G401.6 (cell line): ENCODE data around the gene WDPCP.
A peak's percentile ranks its signal among the peaks of the same experiment; 100 is the strongest.
"Not testable (repeated sequence)": the region's sequence is repeated elsewhere in the genome, so short reads cannot be mapped to it uniquely, and the experiment has no call there.

Experiments
- FAIRE-seq: peaks from 2 replicates; lab custom pipeline; 2012; peaks lifted over from hg19 to GRCh38; lab: Jason Lieb, UNC

The WDPCP gene

DNA sequence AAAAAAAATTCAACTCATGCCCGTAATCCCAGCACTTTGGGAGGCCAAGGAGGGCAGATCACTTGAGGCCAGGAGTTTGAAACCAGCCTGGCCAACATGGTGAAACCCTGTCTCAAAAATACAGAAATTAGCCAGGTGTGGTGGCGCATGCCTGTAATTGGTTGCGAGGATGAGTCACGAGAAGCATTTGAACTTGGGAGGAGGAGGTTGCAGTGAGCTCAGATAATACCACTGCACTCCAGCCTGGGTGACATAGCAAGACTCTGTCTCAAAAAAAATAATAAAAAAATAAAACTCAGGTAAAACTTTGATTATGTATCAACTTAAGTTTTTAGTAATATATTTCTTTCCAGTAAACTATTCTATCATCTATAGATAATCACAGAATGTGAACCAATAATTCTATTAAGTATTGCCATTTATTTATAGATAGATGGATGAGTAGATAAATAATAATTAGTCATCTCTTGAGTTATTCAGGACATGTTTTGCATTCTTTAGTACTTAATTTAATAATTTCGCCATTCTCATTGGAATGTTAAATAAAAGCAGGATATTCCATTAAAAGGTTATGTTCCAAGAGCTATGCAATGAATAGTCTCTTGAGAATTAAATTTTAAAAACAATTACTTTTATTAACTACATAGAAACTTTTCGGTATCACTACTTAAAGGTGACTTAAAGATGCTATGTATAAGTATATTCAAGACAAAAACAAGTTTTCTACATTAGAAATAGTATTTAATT is 48.7 kb downstream of the WDPCP start:
- no peak for FAIRE-seq

GRCh38 chr2:63538390-63538789 is 49.9 kb downstream of the WDPCP start:
- FAIRE-seq, result no peak

DNA sequence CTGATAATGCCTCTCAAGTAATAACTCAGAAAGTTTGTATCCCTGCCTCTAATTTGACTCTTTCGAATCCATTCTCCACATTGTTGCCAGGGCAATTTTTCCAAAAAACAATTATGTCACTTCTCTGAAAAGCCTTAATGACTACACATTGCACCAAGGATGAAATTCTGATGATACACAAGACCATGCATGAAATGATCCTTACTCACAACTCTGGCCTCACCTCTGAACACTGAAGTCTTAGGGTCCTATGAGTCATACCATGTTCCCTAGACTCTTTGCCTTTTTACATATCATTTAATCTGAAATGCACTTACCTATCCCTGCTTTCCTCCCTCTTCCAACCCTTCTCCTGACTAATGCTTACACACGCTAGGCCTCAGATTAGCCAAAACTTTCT is 51.0 kb downstream of the WDPCP start:
- no peak for FAIRE-seq

DNA sequence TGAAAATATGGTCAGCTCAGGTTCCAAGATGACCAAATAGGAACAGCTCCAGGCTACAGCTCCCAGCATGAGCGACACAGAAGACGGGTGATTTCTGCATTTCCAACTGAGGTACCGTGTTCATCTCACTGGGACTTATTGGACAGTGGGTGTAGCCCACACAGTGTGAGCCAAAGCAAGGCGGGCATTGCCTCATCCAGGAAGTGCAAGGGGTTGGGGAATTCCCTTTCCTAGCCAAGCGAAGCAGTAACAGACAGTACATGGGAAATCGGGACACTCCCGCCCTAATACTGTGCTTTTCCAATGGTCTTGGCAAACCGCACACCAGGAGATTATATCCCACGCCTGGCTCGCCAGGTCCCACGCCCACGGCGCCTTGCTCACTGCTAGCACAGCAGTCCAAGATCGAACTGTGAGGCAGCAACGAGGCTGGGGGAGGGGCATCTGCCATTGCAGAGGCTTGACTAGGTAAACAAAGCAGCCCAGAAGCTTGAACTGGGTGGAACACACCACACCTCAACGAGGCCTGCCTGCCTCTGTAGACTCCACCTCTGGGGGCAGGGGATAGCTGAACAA is 57.5 kb downstream of the WDPCP start:
- FAIRE-seq, result no peak

- FAIRE-seq, result no peak
These were observed 62.4 kb downstream of the WDPCP start for GRCh38 chr2:63525905-63526304.

GRCh38 chr2:63522950-63523349 is 65.3 kb downstream of the WDPCP start:
- FAIRE-seq, result no peak

GRCh38 chr2:63520793-63521192 is 67.5 kb downstream of the WDPCP start:
- no peak for FAIRE-seq

- FAIRE-seq, result no peak
These were observed 73.5 kb downstream of the WDPCP start for GRCh38 chr2:63514781-63515180.

DNA sequence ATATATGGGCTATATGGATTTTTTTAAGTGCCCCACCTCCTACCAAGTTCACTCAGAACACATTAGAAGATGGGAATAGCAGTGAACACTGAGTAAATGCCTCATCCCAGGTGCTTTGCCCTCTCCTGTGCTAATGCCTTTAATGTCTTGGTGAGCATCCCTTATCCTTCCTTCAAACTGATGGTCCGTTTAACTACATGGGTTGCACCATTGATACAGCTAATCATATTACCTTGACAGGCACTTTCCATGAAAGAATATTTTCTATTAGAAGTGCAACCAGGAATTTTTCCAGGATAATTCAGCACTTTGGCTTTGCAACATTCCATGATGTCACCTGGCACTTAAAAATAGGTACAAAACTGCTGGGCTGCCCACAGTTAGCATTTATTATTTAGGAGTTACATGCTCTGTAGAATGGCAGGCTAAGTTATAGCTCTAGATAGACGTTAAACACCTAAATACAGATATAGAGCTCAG is 74.0 kb downstream of the WDPCP start:
- no peak for FAIRE-seq

DNA sequence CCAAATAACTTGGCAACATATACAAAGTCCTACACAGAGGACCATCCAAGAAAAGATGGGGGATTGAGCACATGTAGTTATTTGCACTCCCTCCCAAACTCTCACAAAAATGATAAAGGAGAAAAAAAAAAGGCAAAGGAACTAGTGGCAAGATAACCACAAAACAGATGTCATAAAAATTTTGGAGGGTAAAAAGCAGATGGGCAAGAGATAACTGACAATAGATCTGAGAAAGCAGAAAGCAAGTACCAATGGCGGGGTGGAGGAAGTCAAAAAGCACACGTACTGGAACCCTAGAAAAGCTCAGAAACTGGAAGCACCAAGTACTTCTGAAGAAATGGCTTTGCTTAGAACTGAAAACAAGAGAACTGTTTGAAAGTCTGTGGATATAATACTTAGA is 82.0 kb downstream of the WDPCP start:
- no peak for FAIRE-seq

GRCh38 chr2:63503818-63504217 is 84.5 kb downstream of the WDPCP start:
- FAIRE-seq, result no peak

GRCh38 chr2:63500398-63500797 is 87.9 kb downstream of the WDPCP start:
- no peak for FAIRE-seq

GRCh38 chr2:63497576-63497975 is 90.7 kb downstream of the WDPCP start:
- FAIRE-seq, result no peak

DNA sequence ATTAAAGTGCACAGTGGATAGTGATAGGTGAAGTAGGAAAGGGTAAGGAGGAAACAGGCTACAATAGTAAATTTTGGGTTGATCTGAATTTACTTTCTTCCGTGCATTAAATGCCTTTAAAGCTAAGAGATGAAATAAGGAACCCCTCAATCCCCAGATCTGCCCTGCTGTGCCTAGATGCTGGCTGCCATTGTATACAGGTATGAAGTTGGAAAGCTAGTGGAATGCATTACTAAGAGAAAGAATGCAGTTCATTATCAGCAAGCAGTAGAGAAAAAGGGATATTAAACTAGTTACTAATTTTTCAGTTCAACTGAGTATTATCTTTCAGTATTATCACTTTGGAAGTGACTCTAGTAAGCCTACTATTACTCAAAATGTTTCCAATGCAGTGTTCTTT is 93.3 kb downstream of the WDPCP start:
- FAIRE-seq, result no peak

DNA sequence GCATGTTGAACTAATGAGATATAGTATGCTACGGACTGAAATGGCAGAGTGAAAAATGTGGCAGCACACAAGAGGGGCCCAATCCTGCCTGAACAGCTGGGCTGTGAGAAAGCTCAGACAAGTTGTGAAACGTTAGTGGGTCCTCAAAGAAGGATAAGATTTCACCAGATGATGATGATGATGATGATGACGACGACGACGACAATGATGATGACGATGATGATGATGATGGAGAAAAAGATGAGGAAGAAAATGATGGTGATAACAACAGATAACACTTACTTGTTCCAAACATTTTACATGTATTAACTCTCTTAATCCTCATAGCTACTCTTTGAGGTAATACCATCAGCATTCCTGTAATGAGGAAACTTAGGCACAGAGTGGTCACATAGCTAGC is 94.2 kb downstream of the WDPCP start:
- FAIRE-seq, result no peak

DNA sequence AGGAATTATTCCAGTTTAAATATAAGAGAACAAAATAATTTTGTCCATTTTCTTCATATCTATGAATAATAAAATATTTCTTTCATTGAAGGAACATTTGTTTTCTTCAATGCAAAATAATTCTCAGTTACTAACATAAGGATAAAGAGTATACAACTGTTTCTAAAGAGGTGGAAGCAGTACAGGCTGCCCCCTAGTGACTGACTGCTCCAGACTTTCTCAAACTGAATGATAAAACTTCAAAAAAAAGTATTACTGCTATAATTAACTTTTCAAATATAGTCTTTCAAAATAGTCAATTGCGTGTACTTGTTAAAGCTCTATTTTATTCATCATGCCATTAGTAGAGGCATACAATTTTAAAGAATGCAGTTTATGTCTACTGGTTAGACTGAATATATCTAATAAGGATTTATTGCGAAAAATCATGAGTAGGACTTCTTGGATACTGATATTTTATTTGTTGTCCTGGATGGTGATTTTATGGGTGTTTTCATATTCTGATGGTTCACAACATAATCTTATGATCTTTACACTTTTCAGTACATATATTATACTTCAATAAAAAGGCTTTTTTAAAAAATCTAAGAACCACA is 100.1 kb downstream of the WDPCP start:
- FAIRE-seq, result peak; percentile 96

- no peak for FAIRE-seq
These were observed 101.4 kb downstream of the WDPCP start for GRCh38 chr2:63486861-63487290.

GRCh38 chr2:63484901-63485300 is 103.4 kb downstream of the WDPCP start:
- FAIRE-seq, result no peak

DNA sequence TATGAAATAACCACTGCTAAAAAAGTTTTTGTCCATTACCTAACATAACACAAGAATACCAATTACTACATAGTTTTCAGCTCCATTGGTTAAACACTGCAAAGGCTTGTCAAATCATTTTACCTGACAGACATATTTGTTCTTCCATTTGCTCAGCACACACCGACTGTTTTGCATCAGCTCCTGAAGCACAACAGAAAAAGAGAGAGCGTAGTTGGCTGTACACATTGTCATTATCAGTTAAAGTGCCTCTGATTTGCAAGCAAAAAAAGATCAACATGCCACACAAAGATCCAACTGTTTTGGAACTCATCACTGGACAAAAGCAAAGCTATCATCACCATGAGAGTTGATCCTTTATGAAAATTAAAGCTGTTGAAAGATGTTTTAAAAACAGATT is 103.8 kb downstream of the WDPCP start:
- no peak for FAIRE-seq

GRCh38 chr2:63477686-63478085 is 110.6 kb downstream of the WDPCP start:
- FAIRE-seq, result no peak

GRCh38 chr2:63469313-63469712 is 119.0 kb downstream of the WDPCP start:
- FAIRE-seq, result not testable (repeated sequence)

GRCh38 chr2:63465633-63466032 is 122.6 kb downstream of the WDPCP start:
- FAIRE-seq, result no peak

GRCh38 chr2:63463142-63463541 is 125.1 kb downstream of the WDPCP start:
- no peak for FAIRE-seq

DNA sequence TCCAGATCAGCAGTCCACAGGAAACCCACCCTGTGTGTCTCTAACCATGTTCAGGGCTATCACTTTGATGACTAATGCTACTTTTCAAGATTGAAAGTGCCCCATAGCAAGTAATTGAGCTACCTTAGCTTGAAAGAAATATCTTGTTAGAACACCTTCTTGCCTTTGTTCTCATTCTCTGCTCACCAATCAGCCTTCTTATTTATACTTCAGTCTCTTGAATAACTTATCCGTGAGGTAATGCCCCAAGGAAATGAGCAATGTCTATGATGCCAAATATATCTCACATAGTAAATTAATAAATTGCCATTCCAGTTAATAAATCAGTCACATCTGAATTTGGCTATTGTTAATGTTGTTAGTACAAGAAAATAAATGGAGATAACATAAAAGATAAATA is 141.6 kb downstream of the WDPCP start:
- no peak for FAIRE-seq
